HL-60/S4 treated with retinoic acid at 250 ng/mL for 4 days and 3 days (cell line): ENCODE results near the gene NPVF.

Source experiments
- in situ Hi-C: fragments of 300-500 bp; cut with MboI; formaldehyde crosslinking; loops from 2 replicates; pipeline ENCODE4 v1.7.0; 2022; ENCODE audit warnings: low sequenced_read_pairs

The NPVF gene

GRCh38 chr7:25238066-25238725 lies 9.9 kb upstream of the NPVF start:
- in situ Hi-C loops = no loop called here

GRCh38 chr7:25235471-25235870 lies 7.2 kb upstream of the NPVF start:
- in situ Hi-C loops = no loop called here

- in situ Hi-C loops = no loop called here
These were observed 6.0 kb upstream of the NPVF start for GRCh38 chr7:25234336-25234735.

DNA sequence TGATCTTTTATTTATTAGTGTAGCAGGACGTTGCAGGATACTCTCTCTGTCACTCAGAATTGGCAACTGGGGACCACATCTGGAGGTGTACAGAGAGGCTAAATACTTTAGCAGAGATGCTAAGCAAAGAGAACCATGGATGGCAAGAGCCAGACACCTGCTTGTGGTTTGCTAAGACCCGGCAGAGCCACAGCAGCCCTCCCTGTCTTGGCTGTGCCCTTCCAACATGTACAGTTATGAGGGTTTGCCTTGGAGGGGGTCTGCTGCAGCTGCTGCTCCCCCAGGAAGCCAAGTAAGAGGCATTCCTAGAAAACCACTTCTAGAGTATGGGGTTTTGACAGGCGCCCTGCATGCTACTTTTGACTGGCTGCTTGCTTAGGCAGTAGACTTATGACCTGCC lies 5.1 kb downstream of the NPVF start:
- in situ Hi-C loops = no loop called here

DNA sequence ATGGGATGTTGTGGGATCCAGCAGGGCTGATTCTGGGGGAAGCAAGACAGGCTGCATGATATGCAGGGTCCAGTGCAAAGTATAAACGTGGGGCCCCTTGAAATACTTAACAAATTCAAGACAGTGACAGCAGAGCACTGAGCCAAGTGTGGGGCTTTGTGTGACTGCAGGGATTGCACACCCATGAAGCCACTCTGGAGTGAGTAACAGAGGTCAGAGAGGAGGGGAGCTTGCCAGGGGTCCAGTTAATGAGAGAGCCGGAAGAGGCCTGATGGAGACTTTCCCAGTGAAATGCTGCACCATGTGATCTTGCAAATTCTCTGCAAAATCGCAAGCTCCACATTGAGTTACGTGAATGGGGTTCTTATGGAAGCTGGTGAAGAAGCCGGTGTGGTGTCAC lies 5.6 kb downstream of the NPVF start:
- in situ Hi-C loops = no loop called here

DNA sequence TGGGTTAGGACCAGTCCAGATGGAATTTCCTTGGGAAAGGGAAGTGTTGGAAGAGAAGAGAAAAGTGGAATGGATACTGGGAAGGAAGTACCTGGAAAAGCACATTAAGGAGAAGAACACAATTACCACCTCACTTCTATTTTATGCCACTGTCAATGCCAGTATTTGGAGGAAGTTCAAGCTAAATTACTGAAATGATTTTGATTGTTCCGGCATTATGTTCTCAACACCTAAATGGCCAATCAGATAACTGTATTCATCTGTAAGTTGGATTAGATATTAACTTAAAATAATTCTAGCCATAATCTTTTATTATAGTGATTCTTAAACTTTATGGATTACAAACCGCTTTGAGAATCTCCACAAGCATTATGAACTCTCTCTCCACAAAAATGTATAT lies 7.3 kb downstream of the NPVF start:
- in situ Hi-C loops = no loop called here

DNA sequence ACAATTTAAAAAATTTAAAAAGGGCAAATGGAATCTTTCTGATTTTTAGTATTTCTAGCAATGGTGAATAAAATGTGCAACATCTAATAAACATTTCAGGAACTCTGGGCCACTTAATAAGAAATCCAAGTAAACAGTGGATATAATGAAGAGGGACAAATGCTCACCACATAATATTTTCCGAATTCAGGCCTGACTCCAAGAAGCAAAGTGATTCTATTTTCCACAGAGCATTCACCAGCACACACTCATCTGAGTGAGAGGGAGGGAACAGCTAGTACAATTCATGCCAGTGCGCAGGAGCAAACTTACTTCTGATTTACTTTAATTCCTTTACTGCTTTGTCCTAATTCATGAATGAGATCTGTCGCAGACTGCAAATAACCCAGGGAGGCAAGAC lies 10.1 kb downstream of the NPVF start:
- in situ Hi-C loops = no loop called here

GRCh38 chr7:25216837-25217236 lies 11.4 kb downstream of the NPVF start:
- in situ Hi-C loops = no loop called here

DNA sequence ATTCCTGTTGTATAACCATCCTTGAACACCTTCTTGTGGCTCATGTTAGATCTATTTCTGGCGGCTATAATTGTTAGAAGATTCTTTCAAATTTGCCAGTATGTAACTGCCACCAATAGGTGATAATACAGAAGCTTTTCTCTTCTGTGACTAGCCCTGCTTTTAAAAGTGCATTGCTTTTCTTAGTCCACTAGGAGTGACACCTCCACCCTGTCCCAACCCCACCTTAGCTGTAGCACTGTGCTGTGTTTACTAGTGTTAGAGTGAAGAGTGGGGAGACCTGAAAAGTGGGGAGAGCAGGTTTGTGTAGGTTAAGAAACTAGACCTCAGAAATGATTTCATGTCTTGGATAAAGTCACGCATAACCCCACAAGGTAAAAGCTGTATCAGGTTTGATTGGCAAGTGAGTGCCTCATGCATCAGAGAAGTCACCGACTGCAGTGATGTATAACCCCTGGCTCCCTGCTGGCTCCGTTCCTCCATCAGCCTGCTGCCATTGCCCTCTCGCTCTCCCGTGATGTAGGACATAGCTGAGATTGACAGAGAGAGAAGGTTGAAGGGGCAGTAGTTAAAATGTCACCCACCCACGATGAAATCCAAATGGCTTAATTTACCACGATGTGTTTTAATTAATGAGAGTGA lies 12.5 kb downstream of the NPVF start:
- in situ Hi-C loops = no loop called here

DNA sequence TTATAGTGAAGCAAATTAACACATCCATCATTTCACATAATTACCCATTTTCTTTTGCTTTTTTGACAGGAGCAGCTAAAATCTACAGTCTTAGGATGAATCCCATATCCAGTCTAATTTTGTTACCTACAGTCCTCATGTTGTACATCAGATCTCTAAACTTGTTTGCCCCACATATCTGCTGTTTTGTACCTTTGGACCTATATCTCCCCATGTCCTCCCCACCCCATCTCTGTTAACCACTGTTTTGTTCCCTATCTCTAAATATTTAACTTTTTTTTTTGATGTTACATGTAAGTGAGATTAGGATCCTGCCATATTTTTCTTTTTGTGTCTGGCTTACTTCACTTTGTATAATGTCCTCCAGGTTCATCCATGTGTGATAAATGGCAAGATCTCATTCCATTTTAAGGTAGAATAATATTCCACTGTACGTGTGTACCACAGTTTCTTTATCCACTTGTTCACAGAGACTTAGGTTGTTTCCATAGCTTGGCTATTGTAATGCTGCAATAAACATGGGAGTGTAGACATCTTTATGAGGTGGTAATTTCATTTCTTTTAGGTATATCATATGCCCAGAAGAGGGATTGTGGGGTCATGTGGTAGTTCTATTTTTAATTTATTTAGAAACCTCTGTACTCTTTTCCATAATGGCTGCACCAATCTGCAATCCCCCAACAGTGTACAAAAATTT lies 19.6 kb downstream of the NPVF start:
- in situ Hi-C loops = no loop called here

DNA sequence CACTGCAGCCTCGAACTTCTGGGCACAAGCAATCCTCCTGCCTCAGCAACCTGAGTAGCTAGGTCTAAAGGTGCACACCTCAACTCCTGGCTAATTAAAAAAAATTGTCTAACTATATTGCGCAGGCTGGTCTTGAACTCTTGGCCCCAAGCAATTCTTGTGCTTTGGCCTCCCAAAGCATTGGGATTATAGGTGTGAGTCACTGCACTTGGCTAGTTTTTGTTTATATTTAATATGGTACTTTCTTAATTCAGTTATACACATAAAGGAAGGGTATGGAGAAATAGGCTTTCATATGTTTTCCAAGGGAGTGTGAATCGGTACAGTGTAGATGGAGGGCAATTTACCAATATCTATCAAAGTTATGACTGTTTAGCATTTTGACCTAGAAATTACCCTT lies 20.4 kb downstream of the NPVF start:
- in situ Hi-C loops = no loop called here

DNA sequence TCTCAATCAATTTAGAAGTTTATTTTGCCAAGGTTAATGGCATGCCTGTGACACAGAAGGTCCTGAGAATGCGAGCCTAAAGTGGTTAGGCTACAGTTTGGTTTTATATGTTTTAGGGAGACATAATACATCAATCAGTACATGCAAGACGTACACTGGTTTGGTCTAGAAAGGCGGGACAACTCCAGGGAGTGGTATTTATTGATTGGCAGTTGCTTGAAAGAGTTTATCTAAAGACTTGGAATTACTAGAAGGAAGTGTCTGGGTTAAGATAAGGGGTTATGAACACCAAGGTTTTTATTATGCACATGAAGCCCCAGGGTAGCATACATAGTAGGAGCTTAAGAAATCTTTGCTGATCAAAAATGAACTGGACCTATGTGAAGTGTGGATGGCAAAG lies 21.5 kb downstream of the NPVF start:
- in situ Hi-C loops = no loop called here

GRCh38 chr7:25196132-25196896 lies 32.0 kb downstream of the NPVF start:
- in situ Hi-C loops = no loop called here

DNA sequence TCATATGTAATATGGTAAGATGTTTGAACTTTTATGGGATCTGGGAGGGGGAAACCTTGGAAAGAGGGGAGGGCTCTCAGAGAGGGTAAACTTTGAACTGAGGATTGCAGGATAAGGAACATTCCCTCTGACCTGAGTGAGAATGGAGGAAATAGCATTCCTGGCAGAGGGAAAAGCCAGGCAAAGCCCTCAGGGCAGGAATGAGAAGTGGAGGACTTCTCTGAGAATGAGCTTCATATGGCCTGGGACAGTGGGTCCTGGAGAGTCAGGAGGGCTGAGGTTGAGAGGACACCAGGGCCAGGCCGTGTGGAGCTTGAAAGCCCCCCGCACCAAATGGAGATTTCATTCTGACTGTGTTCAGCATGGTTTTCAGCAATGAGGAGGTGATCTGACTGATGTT lies 34.2 kb downstream of the NPVF start:
- in situ Hi-C loops = no loop called here

- in situ Hi-C loops = no loop called here
These were observed 36.2 kb downstream of the NPVF start for GRCh38 chr7:25192043-25192442.

DNA sequence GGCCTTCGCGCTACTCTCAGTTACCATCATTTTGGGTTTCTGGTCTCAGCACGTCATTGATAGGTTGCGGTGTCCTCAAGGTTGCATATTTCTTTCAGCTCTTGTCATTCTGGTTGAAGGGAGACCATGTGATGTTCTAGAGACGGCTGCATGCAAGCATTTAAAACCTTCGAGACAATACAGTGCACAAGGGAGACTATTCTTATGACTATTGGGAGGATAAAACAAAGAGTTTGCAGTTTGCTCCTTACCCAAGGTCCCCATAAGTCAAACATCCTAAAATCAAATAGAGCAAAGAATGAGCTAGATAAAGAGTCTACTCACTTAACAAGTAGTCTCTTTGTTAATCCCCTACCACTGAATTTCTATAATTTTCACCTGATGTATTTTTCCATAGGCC lies 39.1 kb downstream of the NPVF start:
- in situ Hi-C loops = no loop called here

DNA sequence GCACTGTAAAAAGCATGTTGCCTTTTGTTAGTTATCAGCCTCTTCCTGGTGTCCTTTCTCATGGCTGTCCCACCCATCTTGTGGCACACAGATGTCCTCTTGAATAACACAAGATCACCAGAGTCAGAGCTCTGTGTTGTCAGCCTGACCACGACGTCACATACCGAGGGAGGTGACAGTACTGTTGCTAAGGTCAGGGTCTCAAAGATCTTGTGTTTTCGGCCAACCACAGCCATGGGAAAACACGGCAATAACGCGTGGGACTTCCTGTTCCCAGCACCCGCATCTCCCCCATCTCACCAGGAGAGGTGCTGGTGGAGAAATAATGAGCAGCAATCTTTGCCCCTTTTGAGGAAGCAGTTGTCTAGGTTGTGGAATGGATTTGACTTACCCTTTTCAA lies 40.4 kb downstream of the NPVF start:
- in situ Hi-C loops = no loop called here

GRCh38 chr7:25186436-25186835 lies 41.9 kb downstream of the NPVF start:
- in situ Hi-C loops = no loop called here

GRCh38 chr7:25181532-25181931 lies 46.8 kb downstream of the NPVF start:
- in situ Hi-C loops = no loop called here

DNA sequence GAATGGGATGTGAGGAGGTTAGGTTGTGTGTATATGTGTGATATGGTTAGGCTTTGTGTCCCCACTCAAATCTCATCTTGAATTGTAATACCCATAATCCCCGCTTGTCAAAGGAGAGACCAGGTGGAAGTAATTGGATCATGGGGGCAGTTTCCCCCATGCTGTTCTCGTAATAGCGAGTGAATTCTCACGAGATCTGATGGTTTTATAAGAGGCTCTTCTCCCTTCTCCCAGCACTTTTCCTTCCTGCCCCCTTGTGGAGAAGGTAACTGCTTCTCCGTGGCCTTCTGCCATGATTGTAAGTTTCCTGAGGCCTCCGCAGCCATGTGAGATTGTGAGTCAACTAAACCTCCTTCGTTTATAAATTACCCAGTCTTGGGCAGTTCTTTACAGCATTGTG lies 47.3 kb downstream of the NPVF start:
- in situ Hi-C loops = no loop called here

DNA sequence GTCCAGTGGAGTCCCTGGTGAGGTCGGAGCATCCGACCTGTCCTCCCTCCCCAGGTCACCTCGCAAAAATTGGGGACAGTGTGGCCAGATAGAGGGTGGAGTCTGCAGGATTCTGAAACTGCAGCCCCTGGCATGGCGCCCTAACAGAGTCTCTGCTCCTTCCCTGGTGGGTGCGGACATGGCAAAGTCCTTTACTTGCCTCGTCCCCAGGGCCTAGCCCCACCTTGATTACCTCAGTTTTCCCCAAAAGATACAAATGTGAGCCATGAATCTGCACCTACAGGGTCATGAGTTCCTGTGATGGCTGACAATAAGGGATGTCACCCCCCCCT lies 47.7 kb downstream of the NPVF start:
- in situ Hi-C loops = no loop called here
